ENCODE measurements around the gene GOLGA6L9.
"Not testable (repeated sequence)": the region's sequence is repeated elsewhere in the genome, so short reads cannot be mapped to it uniquely, and the experiment has no call there.

- TF ChIP-seq CTCF (IDR thresholded peaks at IDR 0.05); PBX3 (IDR thresholded peaks at IDR 0.05); POLR2AphosphoS5 (IDR thresholded peaks at IDR 0.05; ENCODE audit: low read depth, low read length); GABPA (IDR thresholded peaks at IDR 0.05; ENCODE audit: low read depth); MAX (IDR thresholded peaks at IDR 0.05; ENCODE audit: low read depth); EP300 (IDR thresholded peaks at IDR 0.05; ENCODE audit: borderline replicate concordance in 1 of 2, low read depth in 1 of 2, low read length in 1 of 2); FOXJ3 (CRISPR knock-in tag; IDR thresholded peaks at IDR 0.05); REST (IDR thresholded peaks at IDR 0.05; ENCODE audit: low read depth, low read length); NRF1 (IDR thresholded peaks at IDR 0.05; ENCODE audit: low read depth, low read length); MXI1 (IDR thresholded peaks at IDR 0.05; ENCODE audit: low read depth, low read length); EZH2phosphoT487 (IDR thresholded peaks at IDR 0.05; ENCODE audit: borderline replicate concordance, low read depth): not testable (repeated sequence)
Observed at GRCh38 chr15:82420516-82420915, 9.1 kb upstream of the GOLGA6L9 start.
